HG03432 (cell line): ENCODE measurements around the gene NCKAP5.

Experiments used
- ATAC-seq: cut with Tn5 transposase; IDR thresholded peaks from one replicate; pipeline ENCODE4 v1.9.1; 2021; ENCODE audit warnings: mild to moderate bottlenecking, moderate library complexity; ENCODE audit not compliant: unreplicated experiment

Gene NCKAP5

GRCh38 chr2:133568172-133568571 is at the start of gene NCKAP5:
TSS of gene NCKAP5 (minus strand) at chr2:133568463. CDS start at chr2:133517526, 50,937 bp downstream.
- ATAC-seq = no peak

DNA sequence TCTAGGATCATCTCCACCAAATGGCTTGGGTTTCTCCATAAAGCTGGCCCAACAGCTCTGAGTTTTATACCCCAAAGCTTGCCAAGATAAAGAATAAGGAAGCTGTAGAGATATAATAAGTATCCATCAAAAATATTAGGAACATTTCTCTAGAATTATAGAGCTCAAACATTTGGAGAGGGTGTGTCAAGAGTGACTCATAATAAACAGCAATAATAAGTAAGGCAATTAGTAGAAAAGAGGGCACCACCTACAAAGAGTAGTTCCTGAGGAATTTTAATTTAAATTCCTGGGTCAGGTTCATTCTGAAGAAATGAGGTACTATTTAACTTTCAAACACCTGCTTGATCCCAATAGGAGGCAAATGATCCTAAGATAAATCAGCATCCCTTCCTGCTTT is 41.4 kb upstream of the NCKAP5 start:
- ATAC-seq = no peak

DNA sequence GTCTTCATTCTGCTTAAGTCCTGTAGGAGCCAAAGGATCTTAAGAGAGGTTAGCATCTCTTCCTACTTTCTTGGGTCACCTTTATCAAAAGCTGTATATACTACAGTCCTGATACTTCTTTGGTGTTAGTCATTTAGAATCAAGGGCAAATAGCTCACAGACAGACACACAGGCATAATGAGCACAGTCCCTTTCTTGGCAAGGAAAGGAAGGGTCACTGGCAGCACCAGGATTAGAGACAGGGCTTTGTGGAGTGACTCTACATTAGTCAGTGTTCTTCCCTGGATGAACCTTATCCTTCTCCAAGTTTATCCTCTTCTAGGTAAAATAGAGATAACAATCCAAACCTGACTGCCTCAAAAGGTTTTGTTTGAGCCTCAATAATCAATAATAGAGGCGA is 40.0 kb upstream of the NCKAP5 start:
- ATAC-seq = no peak

- ATAC-seq = no peak
Observed at GRCh38 chr2:133607679-133608078, 39.4 kb upstream of the NCKAP5 start.

DNA sequence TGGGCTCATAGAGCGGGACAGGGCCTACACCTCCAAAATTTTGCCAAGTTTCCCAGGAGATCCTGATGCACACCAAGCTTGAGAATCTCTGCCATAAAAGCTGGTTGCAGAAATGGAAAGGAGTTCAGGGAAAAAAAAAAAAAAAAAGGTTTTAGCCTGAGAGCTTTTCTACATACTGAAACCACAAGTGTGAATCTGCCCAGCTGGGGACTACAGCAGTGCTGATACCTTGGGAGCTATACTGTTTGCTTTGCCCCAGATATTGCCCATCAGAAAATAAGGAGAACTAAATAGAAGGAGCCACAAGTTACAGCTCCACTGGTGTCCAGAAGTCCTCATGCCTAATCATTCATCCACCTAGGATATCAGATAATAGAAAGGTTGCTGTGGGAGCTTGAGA is 38.4 kb upstream of the NCKAP5 start:
- no peak for ATAC-seq

- no peak for ATAC-seq
Observed at GRCh38 chr2:133605766-133606137, 37.5 kb upstream of the NCKAP5 start.

DNA sequence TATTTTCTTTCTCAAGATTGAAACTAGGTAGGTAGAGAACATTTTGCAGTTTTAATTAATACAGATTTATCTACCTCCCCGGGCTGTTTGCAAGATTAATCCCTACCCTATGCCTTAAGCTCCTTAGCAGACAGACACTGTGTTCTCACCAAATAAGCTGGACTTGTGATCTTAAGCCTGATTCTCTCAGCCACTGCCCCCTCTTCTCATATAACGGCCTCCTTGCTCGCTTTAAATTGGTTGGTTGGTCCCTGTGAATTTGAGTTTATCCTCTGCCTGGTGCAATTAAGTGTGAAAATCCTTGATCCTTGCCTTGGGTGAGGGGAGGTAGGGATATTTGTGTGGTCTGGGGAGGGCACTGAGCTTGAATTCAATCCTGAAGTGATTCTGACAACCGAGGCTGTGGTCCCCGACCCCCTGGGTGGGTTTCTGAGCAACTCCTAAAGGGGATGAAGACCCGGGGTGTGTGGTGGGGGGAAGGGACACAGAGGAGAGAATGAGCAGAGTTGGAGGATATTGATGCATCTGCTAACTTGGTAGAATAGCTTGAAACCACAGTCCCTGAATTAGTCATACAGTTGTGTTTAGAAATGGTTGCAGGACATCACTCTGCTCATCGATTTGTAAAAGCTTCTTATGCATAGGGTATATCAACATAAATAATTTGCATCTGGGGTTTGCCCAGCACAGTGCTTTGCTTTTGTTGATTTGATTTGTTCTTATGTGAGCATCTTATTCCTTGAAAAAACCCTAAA is 36.9 kb upstream of the NCKAP5 start:
- peak; percentile 57 for ATAC-seq

DNA sequence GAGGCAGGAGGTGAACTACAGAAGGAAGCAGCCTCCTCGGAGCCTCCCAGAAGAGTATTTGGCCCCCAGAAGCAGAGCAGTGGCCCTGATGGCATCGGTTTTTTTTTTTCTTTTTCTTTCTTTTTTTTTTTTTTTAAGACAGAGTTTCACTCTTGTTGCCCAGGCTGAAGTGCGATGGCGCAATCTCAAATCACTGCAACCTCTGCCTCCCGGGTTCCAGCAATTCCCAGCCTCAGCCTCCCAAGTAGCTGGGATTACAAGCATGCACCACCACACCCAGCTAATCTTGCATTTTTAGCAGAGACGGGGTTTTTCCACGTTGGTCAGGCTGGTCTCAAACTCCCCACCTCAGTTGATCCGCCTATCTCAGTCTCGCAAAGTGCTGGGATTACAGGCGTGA is 34.8 kb upstream of the NCKAP5 start:
- no peak for ATAC-seq

- no peak for ATAC-seq
Observed at GRCh38 chr2:133602538-133602937, 34.3 kb upstream of the NCKAP5 start.

DNA sequence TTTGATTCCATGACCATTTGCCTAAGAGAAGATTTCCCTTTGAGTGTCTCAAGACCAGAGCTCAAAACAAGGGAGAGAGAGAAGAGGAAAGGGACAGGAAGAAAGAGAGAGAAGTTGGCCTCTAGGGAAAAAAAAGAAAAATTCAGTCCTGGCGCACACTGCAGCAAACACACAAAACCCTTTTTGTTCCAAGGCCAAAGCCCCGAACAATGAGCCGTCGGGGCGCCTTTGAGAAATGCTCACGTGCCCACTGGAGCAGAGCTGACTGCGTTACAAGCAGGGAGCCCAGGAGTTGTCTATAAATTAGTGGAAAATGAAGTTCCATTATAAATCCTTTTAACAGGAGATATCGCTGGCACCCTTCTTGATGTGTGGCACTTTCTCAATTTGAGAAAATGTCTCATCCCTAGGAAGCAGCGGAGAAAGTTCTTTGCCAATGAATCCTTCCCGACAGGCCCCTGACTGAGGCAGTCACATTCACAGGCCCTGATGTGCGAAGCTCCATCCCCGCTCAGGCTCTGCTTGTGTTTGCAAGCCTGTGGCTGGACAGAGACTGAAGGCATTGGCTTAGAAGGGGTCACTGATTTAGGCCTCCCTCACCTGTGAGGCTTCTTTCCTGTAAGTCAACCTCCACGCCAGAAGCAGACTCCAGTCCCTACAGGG is 32.1 kb upstream of the NCKAP5 start:
- ATAC-seq = no peak

- no peak for ATAC-seq
Observed at GRCh38 chr2:133599811-133600210, 31.5 kb upstream of the NCKAP5 start.

DNA sequence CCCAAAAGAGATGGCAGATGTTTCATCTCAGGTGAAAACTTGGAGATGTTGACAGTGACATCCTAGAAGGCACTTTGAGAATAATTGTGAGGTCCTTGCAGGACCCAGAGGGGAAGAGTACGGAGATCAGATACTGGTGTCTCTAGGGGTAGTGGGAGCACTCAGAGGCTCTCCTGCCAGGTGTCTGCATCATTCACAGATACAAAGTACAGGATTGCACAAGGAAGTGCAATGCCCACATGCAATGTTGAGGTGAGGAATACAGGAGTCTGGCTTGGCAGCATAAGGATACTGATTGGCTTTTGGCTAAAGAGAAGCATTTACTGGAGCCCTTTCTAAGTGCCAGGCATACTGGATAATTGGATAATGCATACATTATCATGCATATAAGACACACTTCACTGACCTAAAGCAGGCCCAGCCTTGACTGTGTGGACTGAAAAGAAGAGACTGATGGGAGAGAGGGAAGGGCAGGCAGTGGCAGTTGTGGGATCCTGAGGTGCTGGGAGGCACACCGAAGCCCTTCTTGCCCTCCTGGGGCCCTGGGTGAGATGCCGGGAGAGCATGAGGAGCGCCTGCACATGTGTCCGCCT is 31.0 kb upstream of the NCKAP5 start:
- ATAC-seq = no peak

- ATAC-seq = no peak
Observed at GRCh38 chr2:133598769-133599168, 30.5 kb upstream of the NCKAP5 start.

GRCh38 chr2:133596701-133597393 is 28.6 kb upstream of the NCKAP5 start:
- ATAC-seq = no peak

- ATAC-seq = no peak
Observed at GRCh38 chr2:133591164-133591563, 22.9 kb upstream of the NCKAP5 start.

DNA sequence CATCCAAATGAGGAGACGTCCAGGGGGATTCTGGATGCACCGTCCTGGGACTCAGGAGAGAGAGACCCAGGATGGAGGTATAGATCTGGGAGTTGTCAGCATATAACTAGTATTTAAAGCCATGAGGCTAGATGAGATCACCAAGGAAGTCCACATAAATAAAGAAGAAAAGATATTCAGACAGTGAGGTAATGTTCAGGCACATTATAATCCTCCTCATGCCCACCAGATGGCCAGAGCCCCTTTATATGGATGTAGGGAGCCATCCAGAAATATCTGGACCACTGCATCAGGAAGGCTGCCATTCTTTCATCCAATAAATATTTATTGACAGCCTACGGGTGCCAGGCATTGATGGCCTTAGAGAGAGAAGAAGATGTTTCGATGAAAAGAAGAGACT is 21.2 kb upstream of the NCKAP5 start:
- ATAC-seq = no peak

DNA sequence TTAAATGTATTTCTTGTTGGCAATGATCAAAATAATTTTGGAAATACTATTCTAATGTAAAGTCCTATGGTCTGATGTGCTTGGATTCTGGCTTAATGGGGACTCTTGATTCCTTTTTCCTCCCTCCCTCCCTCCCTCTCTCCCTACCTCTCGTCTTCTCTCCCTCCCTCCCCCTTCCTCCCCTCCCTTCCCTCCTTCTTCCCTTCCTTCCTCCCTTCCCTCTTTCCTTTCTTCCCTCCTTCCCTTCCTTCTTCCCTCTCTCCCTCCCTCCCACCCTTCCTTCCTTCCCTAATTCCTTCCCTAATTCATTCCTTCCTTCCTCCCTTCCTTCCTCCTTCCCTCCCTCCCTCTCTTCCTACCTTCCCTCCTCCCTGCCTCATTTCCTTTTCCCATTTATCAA is 19.9 kb upstream of the NCKAP5 start:
- no peak for ATAC-seq

DNA sequence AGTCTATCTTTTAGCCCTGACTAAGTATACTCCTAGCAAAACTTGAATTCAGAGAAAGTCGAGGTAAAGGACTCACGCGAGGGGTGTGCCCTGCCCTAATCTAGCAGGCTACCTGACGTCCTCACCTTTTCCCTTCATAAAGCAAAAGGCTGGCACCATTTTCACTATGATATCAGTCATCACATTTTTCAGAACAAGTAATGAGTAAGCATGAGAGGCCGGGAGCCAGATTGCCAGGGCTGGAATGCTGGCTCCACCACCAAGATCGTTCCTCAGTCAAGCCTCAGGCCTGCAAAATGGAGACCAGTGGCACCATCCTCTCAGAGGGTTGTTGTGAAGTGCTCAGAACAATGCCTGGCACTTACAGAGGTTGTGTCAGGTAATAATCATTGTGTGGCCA is 18.7 kb upstream of the NCKAP5 start:
- no peak for ATAC-seq

DNA sequence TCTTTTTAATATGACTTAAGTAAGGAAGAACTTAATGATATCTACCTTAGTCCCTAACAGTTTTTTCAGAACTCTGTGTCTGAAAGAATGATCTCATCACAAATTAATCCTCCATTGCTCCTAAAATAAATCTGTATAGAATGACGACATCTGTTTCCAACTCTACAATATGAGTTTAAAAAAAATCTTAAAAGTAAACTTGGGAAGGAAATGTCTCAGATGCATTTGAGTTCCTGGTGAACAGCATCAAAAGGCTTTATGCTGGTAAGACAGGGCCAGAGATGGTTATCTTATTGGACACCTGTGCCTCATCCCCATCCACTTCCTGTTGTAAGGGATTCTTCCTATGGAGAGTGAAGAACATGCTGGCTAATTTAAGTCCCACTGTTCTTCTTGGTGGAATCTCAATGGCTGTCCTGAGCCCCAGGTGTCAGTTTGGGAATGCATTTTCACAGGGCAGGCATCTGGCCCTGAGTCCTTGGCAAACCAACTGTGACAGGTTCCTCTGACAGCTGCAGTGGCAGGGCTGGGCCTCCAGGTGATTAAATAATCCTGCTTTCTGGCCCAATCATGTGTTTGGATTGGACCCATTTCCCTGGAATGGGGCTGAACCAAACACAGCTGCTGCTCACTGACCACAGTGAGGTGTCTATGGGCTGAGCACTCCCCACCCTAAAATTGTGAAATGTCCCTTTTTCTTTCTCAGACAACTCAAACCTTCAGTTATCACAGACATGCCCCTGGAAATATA is 12.9 kb upstream of the NCKAP5 start:
- ATAC-seq = no peak

DNA sequence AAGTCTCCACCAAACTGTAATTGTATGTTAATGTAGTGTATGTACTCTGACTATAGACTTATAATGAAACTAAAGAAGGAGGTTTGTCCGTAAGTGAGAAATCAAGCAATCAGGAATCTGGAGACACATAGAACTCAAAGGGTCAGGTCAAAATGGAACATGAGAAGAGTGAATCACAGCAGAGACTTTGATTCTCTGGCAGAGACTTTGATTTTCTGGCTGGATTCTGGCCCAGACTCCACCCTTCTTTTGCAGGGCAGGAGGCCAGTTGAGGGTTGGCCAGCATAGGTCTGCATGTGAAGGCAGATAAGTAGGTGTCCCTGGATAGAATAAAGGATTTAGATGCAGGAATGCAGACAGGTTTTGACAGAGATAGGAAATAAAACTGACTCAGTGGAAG is 11.0 kb upstream of the NCKAP5 start:
- ATAC-seq = no peak

- no peak for ATAC-seq
Observed at GRCh38 chr2:133576714-133577113, 8.5 kb upstream of the NCKAP5 start.
